Measurements from ENCODE around the gene MSH3. TPM values are rescaled to one million over a fixed set of nuclear protein-coding genes. Genes with fewer than 3 reads are reported as not detected.

MSH3 gene
- total RNA-seq, 1 donor from 2014 or later: 13.0 TPM

DNA sequence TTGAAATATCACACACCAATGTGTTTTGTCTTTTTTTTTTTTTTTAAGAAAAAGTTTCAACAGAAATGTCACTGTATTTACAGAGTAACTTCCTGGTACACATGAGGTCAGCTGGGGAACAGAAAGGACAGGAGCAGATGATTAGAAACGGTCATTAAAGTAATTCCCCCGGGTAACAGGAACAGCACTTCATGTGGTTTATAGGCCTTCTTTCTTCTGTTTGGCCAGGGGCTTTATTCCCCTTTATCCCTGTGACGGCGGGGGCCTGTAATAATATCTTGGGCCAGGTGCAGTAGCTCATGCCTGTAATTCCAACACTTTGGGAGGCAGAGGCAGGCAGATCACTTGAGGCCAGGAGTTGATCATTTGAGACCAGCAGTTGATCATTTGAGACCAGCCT, 30.5 kb upstream of the MSH3 start:
- Mint-ChIP-seq H3K4me1 (ENCODE audit: unreplicated experiment) (peaks cover 8% of the 10 kb centered on the region), H3K27me3 (ENCODE audit: unreplicated experiment) (peaks cover 2% of the 10 kb centered on the region), H3K27ac (ENCODE audit: unreplicated experiment) (no peak overlapping the region), H3K4me3 (ENCODE audit: unreplicated experiment) (no peak overlapping the region), H3K36me3 (ENCODE audit: low read depth, unreplicated experiment) (peaks cover 7% of the 10 kb centered on the region), H3K9me3 (ENCODE audit: unreplicated experiment) (no peaks in the 10 kb centered on the region)
- no peak for DNase-seq (ENCODE audit: low spot score)
- TF ChIP-seq, protein P1, sequence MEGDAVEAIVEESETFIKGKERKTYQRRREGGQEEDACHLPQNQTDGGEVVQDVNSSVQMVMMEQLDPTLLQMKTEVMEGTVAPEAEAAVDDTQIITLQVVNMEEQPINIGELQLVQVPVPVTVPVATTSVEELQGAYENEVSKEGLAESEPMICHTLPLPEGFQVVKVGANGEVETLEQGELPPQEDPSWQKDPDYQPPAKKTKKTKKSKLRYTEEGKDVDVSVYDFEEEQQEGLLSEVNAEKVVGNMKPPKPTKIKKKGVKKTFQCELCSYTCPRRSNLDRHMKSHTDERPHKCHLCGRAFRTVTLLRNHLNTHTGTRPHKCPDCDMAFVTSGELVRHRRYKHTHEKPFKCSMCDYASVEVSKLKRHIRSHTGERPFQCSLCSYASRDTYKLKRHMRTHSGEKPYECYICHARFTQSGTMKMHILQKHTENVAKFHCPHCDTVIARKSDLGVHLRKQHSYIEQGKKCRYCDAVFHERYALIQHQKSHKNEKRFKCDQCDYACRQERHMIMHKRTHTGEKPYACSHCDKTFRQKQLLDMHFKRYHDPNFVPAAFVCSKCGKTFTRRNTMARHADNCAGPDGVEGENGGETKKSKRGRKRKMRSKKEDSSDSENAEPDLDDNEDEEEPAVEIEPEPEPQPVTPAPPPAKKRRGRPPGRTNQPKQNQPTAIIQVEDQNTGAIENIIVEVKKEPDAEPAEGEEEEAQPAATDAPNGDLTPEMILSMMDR (IDR thresholded peaks at IDR 0.05; ENCODE audit: unreplicated experiment): no peak

DNA sequence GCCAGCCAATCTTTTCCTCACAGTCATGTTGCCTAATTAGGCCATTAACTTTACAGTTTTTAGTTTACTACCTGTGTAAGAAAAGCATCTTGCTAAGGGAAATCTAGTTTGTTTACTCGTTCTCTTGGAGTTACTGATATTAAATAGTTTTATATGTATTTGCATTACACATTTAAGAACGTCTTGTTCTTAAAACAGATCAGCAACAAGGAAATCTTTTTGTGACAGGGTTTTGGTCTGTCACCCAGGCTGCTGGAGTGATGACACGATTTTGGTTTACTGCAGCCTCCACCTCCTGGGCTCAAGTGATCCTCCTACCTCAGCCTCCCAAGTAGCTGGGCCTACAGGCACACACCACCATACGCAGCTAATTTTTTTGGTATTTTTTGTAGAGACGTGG, 29.2 kb upstream of the MSH3 start:
- H3K27me3 Mint-ChIP-seq (ENCODE audit: unreplicated experiment): peaks cover 2% of the 10 kb centered on the region
- no peak overlapping the region for H3K4me3 Mint-ChIP-seq (ENCODE audit: unreplicated experiment)
- peaks cover 10% of the 10 kb centered on the region for H3K36me3 Mint-ChIP-seq (ENCODE audit: low read depth, unreplicated experiment)
- DNase-seq (ENCODE audit: low spot score): no peak
- no peaks in the 10 kb centered on the region for H3K9me3 Mint-ChIP-seq (ENCODE audit: unreplicated experiment)
- no peak overlapping the region for H3K27ac Mint-ChIP-seq (ENCODE audit: unreplicated experiment)
- TF ChIP-seq, protein P1 (IDR thresholded peaks at IDR 0.05; ENCODE audit: unreplicated experiment): no peak
- peaks cover under 1% of the 10 kb centered on the region for H3K4me1 Mint-ChIP-seq (ENCODE audit: unreplicated experiment)

DNA sequence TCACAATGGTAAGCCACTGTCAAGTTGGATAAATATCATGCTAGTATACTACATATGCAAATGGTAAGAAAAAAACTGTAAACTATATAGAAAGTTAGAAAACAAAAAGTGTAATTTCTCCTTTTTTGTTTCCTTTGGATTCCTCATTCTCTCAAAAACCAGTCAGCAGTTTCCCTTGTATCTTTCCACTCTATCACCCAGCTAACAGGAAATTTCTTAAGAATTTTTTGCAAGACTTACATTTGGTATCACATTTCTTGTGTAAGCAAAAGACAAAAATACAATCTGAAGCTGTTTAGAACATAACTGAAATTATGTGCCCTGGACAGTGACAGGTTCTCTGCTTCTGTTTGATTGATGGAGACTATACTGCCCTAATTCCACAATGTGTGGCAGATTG, 25.2 kb upstream of the MSH3 start:
- peaks cover 3% of the 10 kb centered on the region for H3K36me3 Mint-ChIP-seq (ENCODE audit: low read depth, unreplicated experiment)

GRCh38 chr5:80631278-80632259, 22.9 kb upstream of the MSH3 start:
- peaks cover 3% of the 10 kb centered on the region for H3K4me1 Mint-ChIP-seq (ENCODE audit: unreplicated experiment)
- DNase-seq (ENCODE audit: low spot score): no peak
- H3K36me3 Mint-ChIP-seq (ENCODE audit: low read depth, unreplicated experiment): peaks cover 3% of the 10 kb centered on the region
- peaks cover 2% of the 10 kb centered on the region for H3K27me3 Mint-ChIP-seq (ENCODE audit: unreplicated experiment)
- peak overlapping the region; percentile 0 for H3K4me3 Mint-ChIP-seq (ENCODE audit: unreplicated experiment)
- H3K27ac Mint-ChIP-seq (ENCODE audit: unreplicated experiment): peak overlapping the region; percentile 80
- no peaks in the 10 kb centered on the region for H3K9me3 Mint-ChIP-seq (ENCODE audit: unreplicated experiment)
- TF ChIP-seq, protein P1 (IDR thresholded peaks at IDR 0.05; ENCODE audit: unreplicated experiment): no peak

More for the DNA sequence above, 25.2 kb upstream of the MSH3 start:
- Mint-ChIP-seq H3K27me3 (ENCODE audit: unreplicated experiment) (no peaks in the 10 kb centered on the region), H3K4me1 (ENCODE audit: unreplicated experiment) (peaks cover 3% of the 10 kb centered on the region), H3K9me3 (ENCODE audit: unreplicated experiment) (no peaks in the 10 kb centered on the region), H3K4me3 (ENCODE audit: unreplicated experiment) (no peak overlapping the region), H3K27ac (ENCODE audit: unreplicated experiment) (no peak overlapping the region)
- DNase-seq (ENCODE audit: low spot score): no peak
- TF ChIP-seq, protein P1 (IDR thresholded peaks at IDR 0.05; ENCODE audit: unreplicated experiment): no peak

GRCh38 chr5:80632700-80633099, 21.8 kb upstream of the MSH3 start:
- Mint-ChIP-seq H3K36me3 (ENCODE audit: low read depth, unreplicated experiment) (peaks cover 3% of the 10 kb centered on the region), H3K27me3 (ENCODE audit: unreplicated experiment) (peaks cover 2% of the 10 kb centered on the region), H3K9me3 (ENCODE audit: unreplicated experiment) (no peaks in the 10 kb centered on the region), H3K4me1 (ENCODE audit: unreplicated experiment) (peaks cover 3% of the 10 kb centered on the region), H3K4me3 (ENCODE audit: unreplicated experiment) (no peak overlapping the region), H3K27ac (ENCODE audit: unreplicated experiment) (no peak overlapping the region)
- no peak for DNase-seq (ENCODE audit: low spot score)
- TF ChIP-seq, protein P1 (IDR thresholded peaks at IDR 0.05; ENCODE audit: unreplicated experiment): no peak
